SK-N-SH (cell line): Measurements from ENCODE around the gene EVC2. TPM values are rescaled to one million over a fixed set of nuclear protein-coding genes. Genes with fewer than 3 reads are reported as not detected.

ENCODE experiments used
- CTCF ChIA-PET: fragments of 300-600, 350-600 bp; formaldehyde crosslinking; extraction: SDS; loops from one replicate; lab custom pipeline; 2021; lab: Yijun Ruan, JAX
- POLR2A ChIA-PET: fragments of 350-600 bp; sonication (Branson Sonifier 250); formaldehyde crosslinking; extraction: SDS; loops from one replicate; lab custom pipeline; 2020; ENCODE audit warnings: antibody characterized with exemption, inconsistent platforms; lab: Yijun Ruan, JAX
- DNase-seq: peaks from one replicate; pipeline ENCODE4 v3.0.0; 2012
- H2AFZ ChIP-seq: fragments of 200-600 bp; sonication (generic); 2 replicates; pipeline ENCODE4 v1.8.1; 2016; ENCODE audit warnings: antibody characterized with exemption, mild to moderate bottlenecking, low read depth
- H3F3A ChIP-seq: fragments of 200-600 bp; sonication (generic); replicated peaks from 2 replicates; pipeline ENCODE3; 2016; ENCODE audit warnings: antibody characterized with exemption, mild to moderate bottlenecking; ENCODE audit not compliant: insufficient read depth
- H3K27ac ChIP-seq, 2 experiments: fragments of 200-500 bp in 1 of 2; fragments of 200-600 bp in 1 of 2; sonication (Bioruptor generic) in 1 of 2; sonication (generic), shearing (Covaris generic) in 1 of 2; 2 replicates each; pipeline versions ENCODE4 v1.5.1 to v1.6.1; 2014 to 2016; ENCODE audit warnings: low read depth in 2 of 2, inconsistent platforms in 1 of 2, low read length in 1 of 2, mild to moderate bottlenecking in 1 of 2, mixed read lengths in 1 of 2
- H3K27me3 ChIP-seq: fragments of 200-600 bp; sonication (generic), shearing (Covaris generic); 2 replicates; pipeline ENCODE4 v1.6.1; 2016; ENCODE audit warnings: mixed run types; ENCODE audit not compliant: insufficient read depth
- H3K36me3 ChIP-seq, 2 experiments: fragments of 200-500 bp in 1 of 2; fragments of 200-600 bp in 1 of 2; sonication (Bioruptor generic) in 1 of 2; sonication (generic) in 1 of 2; replicated peaks in 1 of 2; 2 replicates each; pipeline versions ENCODE3 to v1.5.1; 2014 to 2016; ENCODE audit warnings: low read length in 1 of 2, mild to moderate bottlenecking in 1 of 2; ENCODE audit not compliant: insufficient read depth in 2 of 2, control insufficient read depth in 1 of 2
- H3K4me1 ChIP-seq, 2 experiments: fragments of 200-500 bp in 1 of 2; fragments of 200-600 bp in 1 of 2; sonication (Bioruptor generic) in 1 of 2; sonication (generic), shearing (Covaris generic) in 1 of 2; 2 replicates each; pipeline versions ENCODE4 v1.5.1 to v1.6.1; 2014 to 2016; ENCODE audit warnings: low read depth in 1 of 2, low read length in 1 of 2, mixed run types in 1 of 2; ENCODE audit not compliant: insufficient read depth in 2 of 2, control insufficient read depth in 1 of 2
- H3K4me2 ChIP-seq: fragments of 200-600 bp; sonication (generic), shearing (Covaris generic); 2 replicates; pipeline ENCODE4 v1.6.1; 2017; ENCODE audit warnings: mixed run types
- H3K4me3 ChIP-seq, 2 experiments: fragments of 200-500 bp in 1 of 2; fragments of 200-600 bp in 1 of 2; sonication (Bioruptor generic) in 1 of 2; sonication (generic), shearing (Covaris generic) in 1 of 2; 2 replicates each; pipeline versions ENCODE4 v1.5.1 to v1.8.1; 2014 to 2016; ENCODE audit warnings: low read depth in 2 of 2, inconsistent platforms in 1 of 2, low read length in 1 of 2, mild to moderate bottlenecking in 1 of 2, mixed read lengths in 1 of 2, moderate library complexity in 1 of 2
- H3K79me2 ChIP-seq: fragments of 200-600 bp; sonication (generic); 2 replicates; pipeline ENCODE4 v1.8.1; 2017; ENCODE audit warnings: mild to moderate bottlenecking; ENCODE audit not compliant: insufficient read depth
- H3K9ac ChIP-seq: fragments of 200-600 bp; sonication (generic); 2 replicates; pipeline ENCODE4 v1.6.1; 2017; ENCODE audit warnings: mixed run types
- H3K9me2 ChIP-seq: fragments of 200-600 bp; sonication (generic); 2 replicates; pipeline ENCODE4 v1.6.1; 2017; ENCODE audit warnings: mixed run types
- H3K9me3 ChIP-seq: fragments of 200-600 bp; sonication (generic); 2 replicates; pipeline ENCODE4 v1.6.1; 2017; ENCODE audit warnings: mixed run types, mild to moderate bottlenecking, moderate library complexity
- H4K20me1 ChIP-seq: fragments of 200-600 bp; sonication (generic); 2 replicates; pipeline ENCODE4 v1.6.1; 2017; ENCODE audit warnings: mild to moderate bottlenecking, mixed run types; ENCODE audit not compliant: insufficient read depth
- EZH2phosphoT487 ChIP-seq: fragments of 200-600 bp; sonication (generic); IDR thresholded peaks from 2 replicates; pipeline ENCODE4 v1.6.1; 2017; ENCODE audit warnings: low read depth, mixed run types, mild to moderate bottlenecking, antibody characterized with exemption, moderate library complexity, borderline replicate concordance
- FOXJ3 ChIP-seq: sonication (generic); formaldehyde crosslinking; IDR thresholded peaks from 2 replicates; pipeline ENCODE4 v1.5.1; 2020; ENCODE audit warnings: mild to moderate bottlenecking, missing genetic modification reagents
- GATA2 ChIP-seq: sonication (generic); formaldehyde crosslinking; IDR thresholded peaks from 2 replicates; pipeline ENCODE4 v1.5.0; 2020; ENCODE audit warnings: mild to moderate bottlenecking, missing genetic modification reagents
- IRF3 ChIP-seq: fragments of 150-350 bp; IDR thresholded peaks from 2 replicates; pipeline ENCODE4 v1.6.1; 2016; ENCODE audit warnings: mild to moderate bottlenecking, low read depth, low read length
- JUND ChIP-seq: IDR thresholded peaks from 2 replicates; pipeline ENCODE4 v1.4.0; 2012
- MEF2A ChIP-seq: IDR thresholded peaks from 2 replicates; pipeline ENCODE4 v1.4.0; 2012; ENCODE audit warnings: low read depth, borderline replicate concordance
- MXI1 ChIP-seq: IDR thresholded peaks from 2 replicates; pipeline ENCODE4 v1.6.1; 2012; ENCODE audit warnings: mild to moderate bottlenecking, low read depth, low read length, improper control_type of control experiment
- POLR2AphosphoS5 ChIP-seq: IDR thresholded peaks from 2 replicates; pipeline ENCODE4 v1.6.1; 2012; ENCODE audit warnings: low read depth, low read length
- RAD21 ChIP-seq: IDR thresholded peaks from 2 replicates; pipeline ENCODE4 v1.6.1; 2012; ENCODE audit warnings: mild to moderate bottlenecking, low read length
- REST ChIP-seq: IDR thresholded peaks from 2 replicates; pipeline ENCODE4 v1.6.1; 2012; ENCODE audit warnings: mild to moderate bottlenecking, low read depth, low read length, moderate library complexity
- RFX5 ChIP-seq: IDR thresholded peaks from 2 replicates; pipeline ENCODE4 v1.6.1; 2012; ENCODE audit warnings: mild to moderate bottlenecking, improper control_type of control experiment, low read length
- RXRA ChIP-seq: IDR thresholded peaks from 2 replicates; pipeline ENCODE4 v1.4.0; 2012; ENCODE audit warnings: low read depth, mild to moderate bottlenecking, borderline replicate concordance
- SMC3 ChIP-seq: IDR thresholded peaks from 2 replicates; pipeline ENCODE4 v1.6.1; 2012; ENCODE audit warnings: low read depth, low read length, improper control_type of control experiment
- TCF12 ChIP-seq: IDR thresholded peaks from 2 replicates; pipeline ENCODE4 v1.4.0; 2012
- TEAD4 ChIP-seq: IDR thresholded peaks from 2 replicates; pipeline ENCODE4 v1.4.0; 2012; ENCODE audit warnings: mild to moderate bottlenecking, borderline replicate concordance; ENCODE audit not compliant: insufficient read depth
- USF1 ChIP-seq: IDR thresholded peaks from 2 replicates; pipeline ENCODE4 v1.4.0; 2012; ENCODE audit warnings: low read depth, borderline replicate concordance
- USF2 ChIP-seq: fragments of 150-350 bp; IDR thresholded peaks from 2 replicates; pipeline ENCODE4 v1.6.1; 2017; ENCODE audit warnings: antibody characterized with exemption, low read length, low read depth, borderline replicate concordance
- YY1 ChIP-seq: IDR thresholded peaks from 2 replicates; pipeline ENCODE4 v1.4.0; 2012; ENCODE audit warnings: low read depth, mild to moderate bottlenecking
- WGBS: methylation state at CpG from one replicate; pipeline ENCODE4 v1.1.6; 2017; ENCODE audit warnings: low lambda C conversion rate; 5-methylcytosine and 5-hydroxymethylcytosine counted together
- polyA plus RNA-seq, 3 experiments: library from polyadenylated mRNA; depleted of rRNA; stranded (reverse); fragments of >200 nt; gene quantifications; 2 replicates each; pipeline ENCODE4 v1.2.3, GENCODE V29; 2012

Gene EVC2
- polyA plus RNA-seq, 1 of the 3 experiments (the other 2 are of a cell fraction), result not detected

GRCh38 chr4:5615496-5616075, 92.8 kb downstream of the EVC2 start:
- DNase-seq, result no peak

More at GRCh38 chr4:5615496-5616075, 92.8 kb downstream of the EVC2 start:
- no peaks in the 10 kb centered on the region for H3F3A ChIP-seq
- ChIA-PET POLR2A (no interaction called here), CTCF (interaction anchor here (0.9 kb wide), 1 partner anchor 10 kb away, joined by 3 read pairs; no protein-coding TSS in a partner anchor)
- no peaks in the 10 kb centered on the region for H3K9me2 ChIP-seq
- H3K36me3 ChIP-seq, result no peaks in the 10 kb centered on the region
- 44% methylated on average over 10 of the region's 10 CpGs for WGBS
- no peak overlapping the region for H3K27ac ChIP-seq
- H3K9me3 ChIP-seq, result no peaks in the 10 kb centered on the region
- no peaks in the 10 kb centered on the region for H4K20me1 ChIP-seq
- H3K9ac ChIP-seq, result no peak overlapping the region
- no peaks in the 10 kb centered on the region for H3K27me3 ChIP-seq
- no peaks in the 10 kb centered on the region for H3K79me2 ChIP-seq
- no peak overlapping the region for H3K4me3 ChIP-seq
- H3K4me2 ChIP-seq, result no peak overlapping the region
- H3K4me1 ChIP-seq, result no peaks in the 10 kb centered on the region
- TF ChIP-seq MXI1 (no peak), POLR2AphosphoS5 (no peak), RAD21 (no peak), RFX5 (no peak), MEF2A (no peak), YY1 (no peak), RXRA (no peak), TEAD4 (no peak), IRF3 (no peak), EZH2phosphoT487 (no peak), TCF12 (no peak), USF1 (no peak), SMC3 (no peak), JUND (no peak), FOXJ3 (no peak), USF2 (no peak), GATA2 (CRISPR knock-in tag) (no peak), REST (no peak)
- H2AFZ ChIP-seq, result no peak overlapping the region
